ENCODE results near the gene TECTA. TPM values are rescaled to one million over a fixed set of nuclear protein-coding genes. Genes with fewer than 3 reads are reported as not detected.
A peak's percentile ranks its signal among the peaks of the same experiment; 100 is the strongest.
"Not testable (repeated sequence)": the region's sequence is repeated elsewhere in the genome, so short reads cannot be mapped to it uniquely, and the experiment has no call there.

Gene TECTA
- total RNA-seq, 1 donor from 2014 or later: 2.6 TPM

DNA sequence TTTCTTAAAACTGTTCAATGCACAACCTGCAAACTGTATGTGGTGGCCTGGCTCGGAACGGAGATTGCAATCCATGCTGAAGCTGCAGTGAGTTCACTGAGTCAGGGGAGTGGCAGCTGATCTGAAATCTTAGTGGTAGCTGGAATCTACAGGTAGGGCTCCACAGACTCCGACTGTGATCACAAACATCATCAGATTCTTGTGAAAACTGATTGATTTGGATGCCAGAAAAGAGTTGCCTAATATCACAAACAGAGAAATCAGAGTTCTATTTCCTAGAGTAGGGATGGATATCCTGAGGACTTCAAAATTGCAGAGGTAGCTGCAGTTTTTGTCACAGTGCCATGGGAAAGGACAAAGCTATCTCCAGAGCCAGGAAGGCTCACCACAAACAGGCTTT is 134.0 kb downstream of the TECTA start:
- no peak for DNase-seq (ENCODE audit: low spot score in 2 of 2, unreplicated experiment in 2 of 2)
- Mint-ChIP-seq H3K4me1 (peaks cover 58% of the 10 kb centered on the region), H3K27ac (peak overlapping the region; percentile 2), H3K36me3 (no peaks in the 10 kb centered on the region), H3K27me3 (ENCODE audit: low read depth) (no peaks in the 10 kb centered on the region), H3K4me3 (no peak overlapping the region), H3K9me3 (no peaks in the 10 kb centered on the region)
- TF ChIP-seq, protein P1, sequence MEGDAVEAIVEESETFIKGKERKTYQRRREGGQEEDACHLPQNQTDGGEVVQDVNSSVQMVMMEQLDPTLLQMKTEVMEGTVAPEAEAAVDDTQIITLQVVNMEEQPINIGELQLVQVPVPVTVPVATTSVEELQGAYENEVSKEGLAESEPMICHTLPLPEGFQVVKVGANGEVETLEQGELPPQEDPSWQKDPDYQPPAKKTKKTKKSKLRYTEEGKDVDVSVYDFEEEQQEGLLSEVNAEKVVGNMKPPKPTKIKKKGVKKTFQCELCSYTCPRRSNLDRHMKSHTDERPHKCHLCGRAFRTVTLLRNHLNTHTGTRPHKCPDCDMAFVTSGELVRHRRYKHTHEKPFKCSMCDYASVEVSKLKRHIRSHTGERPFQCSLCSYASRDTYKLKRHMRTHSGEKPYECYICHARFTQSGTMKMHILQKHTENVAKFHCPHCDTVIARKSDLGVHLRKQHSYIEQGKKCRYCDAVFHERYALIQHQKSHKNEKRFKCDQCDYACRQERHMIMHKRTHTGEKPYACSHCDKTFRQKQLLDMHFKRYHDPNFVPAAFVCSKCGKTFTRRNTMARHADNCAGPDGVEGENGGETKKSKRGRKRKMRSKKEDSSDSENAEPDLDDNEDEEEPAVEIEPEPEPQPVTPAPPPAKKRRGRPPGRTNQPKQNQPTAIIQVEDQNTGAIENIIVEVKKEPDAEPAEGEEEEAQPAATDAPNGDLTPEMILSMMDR (IDR thresholded peaks at IDR 0.05; ENCODE audit: unreplicated experiment): no peak

DNA sequence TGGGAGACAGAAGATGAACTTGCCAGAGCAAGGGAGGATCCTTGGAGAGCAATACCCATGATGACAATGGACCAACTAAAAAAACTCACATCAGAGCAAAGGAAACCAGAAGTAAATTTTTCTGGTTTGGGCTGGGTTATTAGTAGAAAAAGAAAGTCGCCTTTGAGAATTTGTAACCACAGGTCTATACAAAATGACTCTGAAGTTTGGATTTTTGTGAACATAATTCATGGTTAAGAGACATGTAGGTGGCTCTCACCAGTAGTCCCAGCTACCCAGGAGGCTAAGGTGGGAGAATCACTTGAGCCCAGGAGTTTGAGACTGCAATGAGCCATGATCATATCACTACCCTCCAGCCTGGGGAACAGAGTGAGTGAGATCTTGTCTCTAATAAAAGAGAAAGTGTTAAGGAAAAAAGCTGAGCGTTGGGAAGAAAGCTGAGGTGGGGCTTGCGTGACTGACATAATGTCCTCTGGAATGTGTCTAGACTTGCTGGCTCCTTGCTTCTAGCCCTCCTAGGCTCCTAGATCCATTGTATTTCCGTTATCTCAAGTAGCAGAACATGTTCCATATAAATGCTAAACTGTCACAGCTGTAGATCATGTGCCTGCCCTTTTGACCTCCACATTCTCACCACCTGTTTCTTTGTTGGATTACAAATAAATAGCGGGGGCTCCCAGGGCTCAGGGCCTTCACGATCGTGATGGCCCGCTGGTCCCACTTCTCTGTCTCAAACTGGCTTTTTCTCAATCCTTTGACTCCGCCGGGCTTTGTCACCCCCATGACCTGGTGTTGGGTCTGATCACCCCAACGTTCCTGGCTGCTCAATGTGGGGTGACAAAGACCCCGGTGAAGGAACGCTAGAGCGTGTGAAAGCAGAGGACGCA is 135.3 kb downstream of the TECTA start:
- DNase-seq (ENCODE audit: low spot score in 2 of 2, unreplicated experiment in 2 of 2): no peak
- peak overlapping the region; percentile 83 for H3K27ac Mint-ChIP-seq
- H3K4me1 Mint-ChIP-seq: peaks cover 64% of the 10 kb centered on the region
- H3K36me3 Mint-ChIP-seq: no peaks in the 10 kb centered on the region
- H3K27me3 Mint-ChIP-seq (ENCODE audit: low read depth): no peaks in the 10 kb centered on the region
- H3K9me3 Mint-ChIP-seq: no peaks in the 10 kb centered on the region
- TF ChIP-seq, protein P1 (IDR thresholded peaks at IDR 0.05; ENCODE audit: unreplicated experiment): no peak
- H3K4me3 Mint-ChIP-seq: no peak overlapping the region

DNA sequence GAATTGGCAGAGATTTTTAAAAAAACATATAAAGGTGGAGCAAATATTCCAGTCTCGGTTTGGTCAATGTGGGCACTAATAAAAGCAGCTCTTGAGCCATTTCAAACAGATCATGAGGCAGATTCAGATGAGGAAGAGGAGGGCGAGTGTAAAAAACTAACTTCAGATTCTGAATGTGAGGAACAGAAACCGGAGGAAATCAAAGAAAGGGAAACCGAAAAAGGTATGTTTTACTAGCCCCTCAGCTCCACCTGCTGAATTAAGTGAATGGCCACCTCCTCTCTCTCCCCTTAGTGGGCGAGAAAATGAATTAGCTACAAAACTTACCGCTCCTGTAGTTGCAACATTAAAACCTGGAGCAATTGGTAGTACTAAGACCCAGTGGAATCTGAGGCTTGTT is 136.2 kb downstream of the TECTA start:
- H3K36me3 Mint-ChIP-seq; H3K27me3 Mint-ChIP-seq (ENCODE audit: low read depth); DNase-seq (ENCODE audit: low spot score in 2 of 2, unreplicated experiment in 2 of 2); H3K4me3 Mint-ChIP-seq; H3K9me3 Mint-ChIP-seq: not testable (repeated sequence)
- Mint-ChIP-seq H3K27ac (peak overlapping the region; percentile 83), H3K4me1 (peaks cover 64% of the 10 kb centered on the region)

DNA sequence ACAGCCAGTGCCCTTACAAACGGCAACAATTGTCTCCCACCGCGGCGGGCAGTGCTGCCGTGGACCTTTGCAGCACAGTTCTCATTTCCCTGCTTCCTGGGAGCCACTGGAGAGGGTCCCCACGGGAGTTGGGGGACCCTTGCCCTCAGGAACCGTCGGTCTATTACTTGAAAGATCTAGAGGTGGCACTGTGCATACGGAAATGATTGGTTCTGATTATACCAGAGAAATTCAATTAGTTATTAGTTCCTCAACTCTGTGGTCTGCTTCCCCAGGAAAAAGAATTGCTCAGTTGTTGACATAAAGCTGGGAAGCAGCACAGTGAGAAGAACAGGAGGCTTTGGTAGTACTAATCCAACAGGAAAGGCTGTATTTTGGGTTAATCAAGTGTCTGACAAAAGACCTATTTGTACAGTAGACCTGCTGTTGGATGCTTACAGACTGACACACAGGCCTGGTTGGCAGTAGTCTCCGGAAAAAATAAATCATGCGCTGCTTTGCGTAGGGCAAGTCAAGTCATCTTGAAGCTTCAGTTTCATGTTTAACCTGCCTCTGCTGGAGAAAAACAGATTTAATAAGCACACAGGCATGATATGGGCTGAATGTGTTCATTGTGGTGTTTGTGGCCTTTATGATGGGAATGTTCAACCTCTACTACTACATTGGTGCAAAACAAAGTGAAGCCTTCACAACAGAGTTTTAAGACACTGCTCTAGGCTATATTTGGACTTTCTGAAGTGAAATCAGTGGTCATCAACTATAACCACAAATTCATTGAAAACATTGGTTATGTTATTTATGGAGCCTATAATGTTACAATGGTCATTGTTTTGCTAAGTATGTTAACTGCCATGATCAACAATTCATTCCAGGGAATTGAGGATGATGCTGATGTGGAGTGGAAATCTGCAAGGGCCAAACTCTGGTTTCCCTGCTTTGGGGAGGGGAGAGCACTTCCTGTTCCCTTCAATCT is 136.9 kb downstream of the TECTA start:
- no peak for DNase-seq (ENCODE audit: low spot score in 2 of 2, unreplicated experiment in 2 of 2)
- peaks cover 64% of the 10 kb centered on the region for H3K4me1 Mint-ChIP-seq
- peak overlapping the region; percentile 8 for H3K27ac Mint-ChIP-seq
- H3K36me3 Mint-ChIP-seq: no peaks in the 10 kb centered on the region
- H3K27me3 Mint-ChIP-seq (ENCODE audit: low read depth): no peaks in the 10 kb centered on the region
- H3K4me3 Mint-ChIP-seq: no peak overlapping the region
- TF ChIP-seq, protein P1 (IDR thresholded peaks at IDR 0.05; ENCODE audit: unreplicated experiment): no peak
- no peaks in the 10 kb centered on the region for H3K9me3 Mint-ChIP-seq

DNA sequence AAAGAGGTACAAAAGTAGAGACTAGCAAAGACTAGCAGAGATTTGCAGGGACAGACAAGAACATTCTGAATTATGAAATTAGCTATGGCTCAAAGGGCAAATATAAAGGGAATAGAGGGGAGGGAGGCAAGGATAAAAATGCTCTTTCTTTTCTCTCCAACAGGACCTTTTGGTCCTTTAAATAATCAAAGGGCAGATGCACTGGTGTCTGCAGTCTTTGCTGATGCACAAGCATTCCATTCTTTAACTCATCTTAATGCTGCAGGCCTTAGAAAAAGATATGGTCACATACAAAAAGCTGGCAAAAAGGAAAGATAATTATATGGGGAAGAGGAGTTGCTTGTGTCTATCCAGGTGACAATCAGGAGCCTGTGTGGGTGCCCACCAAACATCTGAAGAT is 137.9 kb downstream of the TECTA start:
- H3K4me1 Mint-ChIP-seq: peaks cover 60% of the 10 kb centered on the region
- TF ChIP-seq, protein P1 (IDR thresholded peaks at IDR 0.05; ENCODE audit: unreplicated experiment): no peak
- H3K27ac Mint-ChIP-seq: no peak overlapping the region
- no peak for DNase-seq (ENCODE audit: low spot score in 2 of 2, unreplicated experiment in 2 of 2)
- H3K36me3 Mint-ChIP-seq: no peaks in the 10 kb centered on the region
- H3K27me3 Mint-ChIP-seq (ENCODE audit: low read depth): no peaks in the 10 kb centered on the region
- no peaks in the 10 kb centered on the region for H3K9me3 Mint-ChIP-seq
- no peak overlapping the region for H3K4me3 Mint-ChIP-seq

DNA sequence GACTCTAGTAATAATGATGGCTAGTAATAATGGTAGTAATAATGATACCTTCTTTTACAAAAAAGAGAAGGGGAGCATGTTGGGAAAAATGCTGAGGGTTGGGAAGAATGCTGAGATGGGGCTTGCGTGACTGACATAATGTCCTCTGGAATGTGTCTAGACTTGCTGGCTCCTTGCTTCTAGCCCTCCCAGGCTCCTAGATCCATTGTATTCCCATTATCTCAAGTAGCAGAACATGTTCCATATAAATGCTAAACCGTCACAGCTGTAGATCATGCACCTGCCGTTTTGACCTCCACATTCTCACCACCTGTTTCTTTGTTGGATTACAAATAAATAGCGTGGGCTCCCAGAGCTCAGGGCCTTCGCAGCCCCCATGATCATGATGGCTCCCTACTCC is 139.0 kb downstream of the TECTA start:
- not testable (repeated sequence) for H3K27ac Mint-ChIP-seq; H3K9me3 Mint-ChIP-seq; H3K27me3 Mint-ChIP-seq (ENCODE audit: low read depth); H3K36me3 Mint-ChIP-seq; H3K4me3 Mint-ChIP-seq; DNase-seq (ENCODE audit: low spot score in 2 of 2, unreplicated experiment in 2 of 2)
- H3K4me1 Mint-ChIP-seq: peaks cover 50% of the 10 kb centered on the region

All from mesothelial cell of epicardium (in vitro differentiated cells).